WI38 (cell line): ENCODE results near the gene CSF1R.

Experiments used
- H3K4me3 ChIP-seq: 2 replicates; pipeline ENCODE4 v1.5.1; 2011; ENCODE audit warnings: low read depth, mild to moderate bottlenecking, control low read depth, low read length
- CTCF ChIP-seq: IDR thresholded peaks from 2 replicates; pipeline ENCODE4 v1.5.1; 2012; ENCODE audit warnings: low read depth, mild to moderate bottlenecking, control low read depth, low read length

The CSF1R gene

GRCh38 chr5:150021491-150022157, 64.7 kb downstream of the CSF1R start:
- no peak overlapping the region for H3K4me3 ChIP-seq
- TF ChIP-seq CTCF = no peak

- TF ChIP-seq CTCF = no peak
- no peak overlapping the region for H3K4me3 ChIP-seq
Observed at GRCh38 chr5:150020249-150020648, 66.1 kb downstream of the CSF1R start.

- no peak for TF ChIP-seq CTCF
Observed at GRCh38 chr5:150017226-150018005, 68.9 kb downstream of the CSF1R start.

GRCh38 chr5:150016537-150016936, 69.8 kb downstream of the CSF1R start:
- H3K4me3 ChIP-seq = no peak overlapping the region
- no peak for TF ChIP-seq CTCF

More at GRCh38 chr5:150017226-150018005, 68.9 kb downstream of the CSF1R start:
- H3K4me3 ChIP-seq = no peak overlapping the region

- no peak overlapping the region for H3K4me3 ChIP-seq
- no peak for TF ChIP-seq CTCF
Observed at GRCh38 chr5:150015415-150015814, 70.9 kb downstream of the CSF1R start.

- TF ChIP-seq CTCF = no peak
- H3K4me3 ChIP-seq = no peak overlapping the region
Observed at GRCh38 chr5:150014456-150014855, 71.9 kb downstream of the CSF1R start.

GRCh38 chr5:150013931-150014330, 72.4 kb downstream of the CSF1R start:
- TF ChIP-seq CTCF = no peak
- H3K4me3 ChIP-seq = no peak overlapping the region
